ENCODE measurements around the gene UCHL3. TPM values are rescaled to one million over a fixed set of nuclear protein-coding genes. Genes with fewer than 3 reads are reported as not detected.

The UCHL3 gene
- 53.3 and 59.2 TPM in 2 replicates for total RNA-seq (2014; rRNA removed; shearing (Covaris generic))

GRCh38 chr13:75549262-75550158, at the start of gene UCHL3:
UCHL3 (plus strand) TSS chr13:75549791; CDS start chr13:75549821, 30 bp downstream.
- peaks cover 2% of the 10 kb centered on the region; the same call in 1 of the 2 replicates for H3K4me1 ChIP-seq

GRCh38 chr13:75505327-75505726, 44.3 kb upstream of the UCHL3 start:
- Histone ChIP-seq H3K9me3 (replicated peaks) (no peaks in the 10 kb centered on the region), H3K4me1 (peaks cover 13% of the 10 kb centered on the region), H3K27ac (peak overlapping the region; percentile 58), H3K36me3 (no peaks in the 10 kb centered on the region), H3K27me3 (no peaks in the 10 kb centered on the region), H3K4me3 (no peak overlapping the region)
- peak; percentile 37 to 57 for DNase-seq

More at GRCh38 chr13:75549262-75550158, at the start of gene UCHL3:
- H3K4me3 ChIP-seq = peak within 1 kb of the TSS; percentile 85
- H3K27ac ChIP-seq = peak within 1 kb of the TSS; percentile 98
- DNase-seq = peak; percentile 94 to 96
- H3K27me3 ChIP-seq = no peaks in the 10 kb centered on the region
- H3K36me3 ChIP-seq = peaks cover 6% of the 10 kb centered on the region; the same call in 1 of the 2 replicates
- no peaks in the 10 kb centered on the region for H3K9me3 ChIP-seq (replicated peaks)

GRCh38 chr13:75506018-75506417, 43.6 kb upstream of the UCHL3 start:
- Histone ChIP-seq H3K4me1 (peaks cover 13% of the 10 kb centered on the region), H3K27ac (peak overlapping the region; percentile 58), H3K36me3 (no peaks in the 10 kb centered on the region), H3K4me3 (no peak overlapping the region), H3K27me3 (no peaks in the 10 kb centered on the region), H3K9me3 (replicated peaks) (no peaks in the 10 kb centered on the region)
- peak in 1 of 2 experiments; percentile 38 for DNase-seq

GRCh38 chr13:75507027-75508001, 42.3 kb upstream of the UCHL3 start:
- Histone ChIP-seq H3K9me3 (replicated peaks) (no peaks in the 10 kb centered on the region; the same call in 1 of the 2 replicates), H3K4me3 (no peak overlapping the region), H3K36me3 (no peaks in the 10 kb centered on the region), H3K4me1 (peaks cover 13% of the 10 kb centered on the region), H3K27me3 (no peaks in the 10 kb centered on the region), H3K27ac (no peak overlapping the region)
- DNase-seq = peak; percentile 15 to 43

GRCh38 chr13:75508002-75508548, 41.5 kb upstream of the UCHL3 start:
- Histone ChIP-seq H3K36me3 (no peaks in the 10 kb centered on the region), H3K9me3 (replicated peaks) (no peaks in the 10 kb centered on the region; the same call in 1 of the 2 replicates), H3K27me3 (no peaks in the 10 kb centered on the region), H3K4me1 (peaks cover 13% of the 10 kb centered on the region), H3K4me3 (no peak overlapping the region), H3K27ac (no peak overlapping the region)
- DNase-seq = no peak

- H3K9me3 ChIP-seq (replicated peaks) = no peaks in the 10 kb centered on the region; the same call in 1 of the 2 replicates
- no peak overlapping the region for H3K4me3 ChIP-seq
- no peaks in the 10 kb centered on the region for H3K36me3 ChIP-seq
- H3K4me1 ChIP-seq = peaks cover under 1% of the 10 kb centered on the region; the same call in 1 of the 2 replicates
- no peak overlapping the region for H3K27ac ChIP-seq
- H3K27me3 ChIP-seq = no peaks in the 10 kb centered on the region
- no peak for DNase-seq
Measured at GRCh38 chr13:75511051-75511625, 38.5 kb upstream of the UCHL3 start.

GRCh38 chr13:75512253-75512652, 37.3 kb upstream of the UCHL3 start:
- no peak for DNase-seq
- Histone ChIP-seq H3K9me3 (replicated peaks) (no peaks in the 10 kb centered on the region; the same call in 1 of the 2 replicates), H3K27ac (no peak overlapping the region), H3K36me3 (no peaks in the 10 kb centered on the region), H3K27me3 (no peaks in the 10 kb centered on the region), H3K4me3 (no peak overlapping the region), H3K4me1 (no peaks in the 10 kb centered on the region)

- Histone ChIP-seq H3K4me1 (no peaks in the 10 kb centered on the region), H3K36me3 (no peaks in the 10 kb centered on the region), H3K27ac (no peak overlapping the region), H3K9me3 (replicated peaks) (no peaks in the 10 kb centered on the region; the same call in 1 of the 2 replicates), H3K4me3 (no peak overlapping the region), H3K27me3 (no peaks in the 10 kb centered on the region)
- DNase-seq = no peak
Measured at GRCh38 chr13:75513271-75513670, 36.3 kb upstream of the UCHL3 start.

GRCh38 chr13:75514080-75514995, 35.3 kb upstream of the UCHL3 start:
- Histone ChIP-seq H3K4me3 (no peak overlapping the region), H3K4me1 (no peaks in the 10 kb centered on the region), H3K36me3 (no peaks in the 10 kb centered on the region), H3K9me3 (replicated peaks) (no peaks in the 10 kb centered on the region; the same call in 1 of the 2 replicates), H3K27me3 (no peaks in the 10 kb centered on the region), H3K27ac (no peak overlapping the region)
- no peak for DNase-seq

- no peak for DNase-seq
- Histone ChIP-seq H3K9me3 (replicated peaks) (no peaks in the 10 kb centered on the region), H3K27ac (no peak overlapping the region), H3K4me3 (no peak overlapping the region), H3K36me3 (no peaks in the 10 kb centered on the region), H3K4me1 (no peaks in the 10 kb centered on the region), H3K27me3 (no peaks in the 10 kb centered on the region)
Measured at GRCh38 chr13:75518439-75519088, 31.0 kb upstream of the UCHL3 start.

- Histone ChIP-seq H3K9me3 (replicated peaks) (no peaks in the 10 kb centered on the region), H3K27ac (no peak overlapping the region), H3K36me3 (0 out of 2 replicates have a peak, but pooled peaks cover 2% of the 10 kb centered on the region), H3K4me3 (no peak overlapping the region), H3K4me1 (no peaks in the 10 kb centered on the region), H3K27me3 (no peaks in the 10 kb centered on the region)
- DNase-seq = no peak
Measured at GRCh38 chr13:75521956-75522355, 27.6 kb upstream of the UCHL3 start.

- H3K27me3 ChIP-seq = no peaks in the 10 kb centered on the region
- H3K27ac ChIP-seq = no peak overlapping the region
- no peak overlapping the region for H3K4me3 ChIP-seq
- DNase-seq = no peak
- no peaks in the 10 kb centered on the region for H3K9me3 ChIP-seq (replicated peaks)
- peaks cover 7% of the 10 kb centered on the region; the same call in 1 of the 2 replicates for H3K36me3 ChIP-seq
- H3K4me1 ChIP-seq = no peaks in the 10 kb centered on the region
Measured at GRCh38 chr13:75530549-75530961, 19.0 kb upstream of the UCHL3 start.

- H3K27ac ChIP-seq = no peak overlapping the region
- H3K27me3 ChIP-seq = no peaks in the 10 kb centered on the region
- peaks cover 3% of the 10 kb centered on the region; the same call in 1 of the 2 replicates for H3K4me1 ChIP-seq
- no peaks in the 10 kb centered on the region for H3K9me3 ChIP-seq (replicated peaks)
- DNase-seq = no peak
- no peak overlapping the region for H3K4me3 ChIP-seq
- peaks cover 3% of the 10 kb centered on the region; the same call in 1 of the 2 replicates for H3K36me3 ChIP-seq
Measured at GRCh38 chr13:75533861-75534260, 15.7 kb upstream of the UCHL3 start.

All from SJCRH30 (cell line).